HG02798 (cell line): ENCODE results near the gene IGF2BP2.

Experiments used
- ATAC-seq: cut with Tn5 transposase; IDR thresholded peaks from one replicate; pipeline ENCODE4 v1.9.1; 2021; ENCODE audit warnings: mild to moderate bottlenecking; ENCODE audit not compliant: unreplicated experiment, poor library complexity

The IGF2BP2 gene

DNA sequence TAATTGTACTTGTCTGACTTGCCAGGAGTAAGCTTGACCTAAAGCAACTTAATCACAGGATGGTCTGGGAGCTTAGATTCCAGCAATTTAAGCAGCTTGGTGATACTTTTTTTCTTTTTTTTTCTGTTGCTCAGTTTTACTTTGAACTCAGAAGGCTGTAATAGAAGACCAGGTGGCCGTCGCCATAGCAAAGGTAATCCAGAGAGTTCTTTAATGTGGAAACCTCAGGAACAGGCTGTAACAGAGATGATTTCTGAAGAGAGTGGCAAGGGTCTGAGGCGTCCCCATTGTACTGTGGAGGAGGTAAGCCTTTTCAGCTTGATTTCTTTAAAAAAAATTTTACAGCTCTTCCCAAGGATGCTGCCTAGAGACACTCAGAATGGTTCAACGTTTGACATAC is 218.6 kb downstream of the IGF2BP2 start:
- no peak for ATAC-seq

DNA sequence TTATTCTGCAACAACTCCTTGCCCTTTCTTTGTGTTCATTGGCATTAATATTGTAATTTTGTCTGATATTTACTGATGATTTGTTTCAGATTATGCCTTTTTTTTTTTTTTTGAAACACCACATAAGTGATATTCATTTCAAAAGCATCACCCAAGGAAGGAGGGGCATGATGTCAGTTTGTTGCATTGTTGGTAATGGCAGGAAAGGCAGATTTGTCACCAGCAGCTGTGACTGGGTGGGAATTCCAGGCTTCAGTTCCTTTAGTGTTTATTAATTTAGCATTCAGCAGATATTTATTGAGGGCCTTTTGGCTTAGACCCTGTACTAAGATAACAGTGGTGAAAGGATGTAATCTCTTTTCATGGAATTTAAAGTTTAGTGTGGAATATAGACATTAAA is 219.3 kb downstream of the IGF2BP2 start:
- ATAC-seq = no peak

DNA sequence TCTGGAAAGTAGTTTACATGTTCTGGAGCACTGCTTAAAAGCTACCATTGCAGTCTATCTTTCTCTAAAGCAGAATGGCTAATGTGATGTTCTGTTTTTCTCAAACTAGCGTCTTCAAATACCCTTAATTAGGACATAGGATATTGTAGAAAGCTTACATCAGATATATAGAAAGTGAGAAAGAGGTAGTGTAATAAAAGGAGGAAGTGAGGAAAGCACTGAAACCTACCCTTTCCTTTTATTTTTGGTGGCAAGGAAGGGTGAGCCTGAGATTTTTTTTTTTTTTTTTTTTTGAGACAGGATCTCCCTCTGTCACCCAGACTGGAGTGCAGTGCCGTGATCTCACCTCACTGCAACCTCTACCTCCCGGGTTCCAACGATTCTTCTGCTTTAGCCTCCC is 229.3 kb downstream of the IGF2BP2 start:
- ATAC-seq = no peak

- ATAC-seq = no peak
Measured at GRCh38 chr3:185594073-185594472, 230.8 kb downstream of the IGF2BP2 start.
